ENCODE measurements around the gene BLM. TPM values are rescaled to one million over a fixed set of nuclear protein-coding genes. Genes with fewer than 3 reads are reported as not detected.

Gene BLM
- total and polyA plus RNA-seq, 2 of the 8 experiments (the other 6 are each of a cell fraction or from before 2014, with no cell fraction given): 15.2 to 46.7 TPM

- no peak for TF ChIP-seq CHD7 (IDR thresholded peaks at IDR 0.05; ENCODE audit: insufficient replicate concordance, low read length)
- TF ChIP-seq SIN3A (conservative IDR thresholded peaks at IDR 0.05 in 1 of 2, IDR thresholded peaks at IDR 0.05 in 1 of 2; ENCODE audit: low read depth in 1 of 2, low read length in 2 of 2): no peak
- TF ChIP-seq ZNF274 (IDR thresholded peaks at IDR 0.05; ENCODE audit: borderline replicate concordance, extremely low read depth, low read length): no peak
- no peak for TF ChIP-seq CTBP2 (IDR thresholded peaks at IDR 0.05; ENCODE audit: borderline replicate concordance, insufficient read depth, insufficient read length, low read length)
- no peak for TF ChIP-seq TAF7 (optimal IDR thresholded peaks at IDR 0.05; ENCODE audit: borderline replicate concordance, low read depth, low read length)
- TF ChIP-seq SP4 (IDR thresholded peaks at IDR 0.05; ENCODE audit: low read length): no peak
- no peak for TF ChIP-seq SP2 (IDR thresholded peaks at IDR 0.05; ENCODE audit: low read length)
- no peak for TF ChIP-seq CBX8 (IDR thresholded peaks at IDR 0.05; ENCODE audit: borderline replicate concordance, low read depth, low read length)
Measured at GRCh38 chr15:90774731-90775514, 57.8 kb downstream of the BLM start (continued).

Measured in H1 (cell line).